Keratinocyte (primary cell): ENCODE data around the gene ITPKB. TPM values are rescaled to one million over a fixed set of nuclear protein-coding genes. Genes with fewer than 3 reads are reported as not detected.

Source experiments
- DNase-seq: peaks from one replicate; pipeline ENCODE4 v3.0.0-alpha.2; 2011; ENCODE audit warnings: low read depth, missing footprints, low spot score
- FAIRE-seq: peaks from 2 replicates; lab custom pipeline; 2011; peaks lifted over from hg19 to GRCh38; lab: Jason Lieb, UNC
- H2AFZ ChIP-seq: 2 replicates; pipeline ENCODE4 v1.6.0; 2012; ENCODE audit warnings: low read length, control low read depth, inconsistent platforms; ENCODE audit not compliant: control insufficient read depth
- H3K27ac ChIP-seq: 2 replicates; pipeline ENCODE4 v1.5.1; 2011; ENCODE audit warnings: low read length; ENCODE audit not compliant: control insufficient read depth, insufficient read depth
- H3K27me3 ChIP-seq: 3 replicates; pipeline ENCODE4 v1.6.0; 2011; ENCODE audit warnings: low read length; ENCODE audit not compliant: control insufficient read depth, insufficient read depth; ENCODE audit errors: extremely low read depth
- H3K36me3 ChIP-seq, 2 experiments: 2 replicates in 1 of 2; 3 replicates in 1 of 2; pipeline ENCODE4 v1.5.1; 2011; ENCODE audit warnings: low read length in 2 of 2, mild to moderate bottlenecking in 1 of 2; ENCODE audit not compliant: control insufficient read depth in 2 of 2, insufficient read depth in 2 of 2; ENCODE audit errors: extremely low read depth in 1 of 2
- H3K4me1 ChIP-seq: 3 replicates; pipeline ENCODE4 v1.5.1; 2011; ENCODE audit warnings: low read length; ENCODE audit not compliant: control insufficient read depth, insufficient read depth; ENCODE audit errors: extremely low read depth
- H3K4me2 ChIP-seq: 3 replicates; pipeline ENCODE4 v1.6.0; 2011; ENCODE audit warnings: low read depth, low read length; ENCODE audit not compliant: control insufficient read depth, insufficient read depth; ENCODE audit errors: extremely low read depth
- H3K4me3 ChIP-seq, 3 experiments: fragments of 200-600 bp in 1 of 3; sonication (generic) in 1 of 3; 2 replicates in 2 of 3; 3 replicates in 1 of 3; pipeline ENCODE4 v1.5.1; 2011 to 2016; ENCODE audit warnings: low read length in 3 of 3, mild to moderate bottlenecking in 3 of 3, control low read depth in 2 of 3, inconsistent platforms in 1 of 3, low read depth in 1 of 3, mixed read lengths in 1 of 3, mixed run types in 1 of 3, moderate library complexity in 1 of 3; ENCODE audit not compliant: control insufficient read depth in 2 of 3, insufficient read depth in 2 of 3; ENCODE audit errors: extremely low read depth in 1 of 3
- H3K79me2 ChIP-seq: 2 replicates; pipeline ENCODE4 v1.6.0; 2012; ENCODE audit warnings: low read length; ENCODE audit not compliant: control insufficient read depth, insufficient read depth
- H3K9ac ChIP-seq: 3 replicates; pipeline ENCODE4 v1.6.0; 2011; ENCODE audit warnings: low read length; ENCODE audit not compliant: control insufficient read depth, insufficient read depth; ENCODE audit errors: extremely low read depth
- H3K9me1 ChIP-seq: 3 replicates; pipeline ENCODE4 v1.6.0; 2011; ENCODE audit warnings: low read length; ENCODE audit not compliant: control insufficient read depth, insufficient read depth; ENCODE audit errors: extremely low read depth
- H3K9me3 ChIP-seq: 2 replicates; pipeline ENCODE4 v1.5.1; 2012; ENCODE audit warnings: low read depth, low read length; ENCODE audit not compliant: control insufficient read depth
- H4K20me1 ChIP-seq: 3 replicates; pipeline ENCODE4 v1.6.0; 2011; ENCODE audit warnings: low read length; ENCODE audit not compliant: control insufficient read depth, insufficient read depth; ENCODE audit errors: extremely low read depth
- CTCF ChIP-seq, 3 experiments: IDR thresholded peaks in 1 of 3; conservative IDR thresholded peaks in 1 of 3; optimal IDR thresholded peaks in 1 of 3; 2 replicates in 2 of 3; 3 replicates in 1 of 3; pipeline versions ENCODE3 to v1.5.1; 2011; ENCODE audit warnings: low read length in 3 of 3, mild to moderate bottlenecking in 3 of 3, moderate library complexity in 2 of 3, control low read depth in 1 of 3, inconsistent platforms in 1 of 3; ENCODE audit not compliant: insufficient read depth in 2 of 3; ENCODE audit errors: extremely low read depth in 1 of 3
- EZH2 ChIP-seq: IDR thresholded peaks from one replicate; pipeline ENCODE4 v1.6.1; 2012; ENCODE audit warnings: inconsistent platforms, mild to moderate bottlenecking, low read length, moderate library complexity
- dilution Hi-C: fragments of 300-500 bp; cut with MboI; formaldehyde crosslinking; loops from one replicate; pipeline ENCODE4 v1.7.0; 2020; ENCODE audit warnings: low sequenced_read_pairs; ENCODE audit not compliant: extremely low pct_ligation_motif_present
- polyA plus RNA-seq, 5 experiments: library from polyadenylated mRNA; depleted of rRNA in 3 of 5; stranded (reverse) in 3 of 5; stranded (forward) in 1 of 5; unstranded in 1 of 5; fragments of >200 nt; gene quantifications; 1 replicate in 1 of 5; 2 replicates in 3 of 5; 3 replicates in 1 of 5; pipeline versions ENCODE4 v1.2.1 to v1.2.3, GENCODE V29; 2011 to 2012; ENCODE audit warnings: missing spikeins in 2 of 5, low read depth in 1 of 5, low replicate concordance in 1 of 5

Gene ITPKB
- polyA plus RNA-seq, 1 donor (not counting 4 experiments of a cell fraction or from before 2014, with no cell fraction given): 3.2 TPM

DNA sequence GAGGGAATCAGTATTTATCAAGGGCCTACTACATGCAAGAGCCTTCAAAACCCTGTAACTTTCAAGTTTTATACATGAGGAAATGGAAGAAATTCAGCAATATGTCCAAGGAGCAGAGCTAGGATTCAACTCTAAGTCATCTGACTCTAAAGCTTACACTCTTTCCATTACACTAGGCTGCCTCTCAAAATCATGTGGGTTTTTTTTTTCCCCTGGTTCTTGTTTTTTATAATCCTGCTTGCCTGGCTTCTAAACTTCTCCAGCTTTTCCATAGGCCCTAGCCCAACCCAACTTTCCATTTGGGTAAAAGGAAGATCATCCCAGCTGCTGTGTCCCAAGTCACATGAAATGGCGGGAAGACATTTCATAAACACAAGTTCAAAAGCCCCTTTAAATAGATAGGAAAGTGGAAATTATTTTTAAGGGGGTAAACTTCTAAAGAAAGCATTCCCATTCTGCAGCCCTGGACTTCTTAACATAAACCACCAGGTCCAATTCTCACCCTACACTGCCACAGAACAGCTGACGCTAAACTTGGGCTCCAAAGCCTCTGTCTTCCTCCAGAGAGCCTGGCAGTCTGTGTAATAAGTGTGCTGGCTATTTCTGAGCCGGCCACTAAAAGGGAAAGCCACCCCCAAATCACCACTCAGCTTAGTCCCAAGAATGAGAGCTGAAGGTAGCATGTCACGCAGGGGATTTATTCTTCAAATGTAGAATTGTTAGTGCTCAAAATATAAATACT lies 46.9 kb downstream of the ITPKB start:
- no peaks in the 10 kb centered on the region for H3K79me2 ChIP-seq
- no peaks in the 10 kb centered on the region for H3K9me1 ChIP-seq
- H3K9ac ChIP-seq: no peak overlapping the region
- FAIRE-seq (no peak), DNase-seq (no peak)
- no peaks in the 10 kb centered on the region for H3K9me3 ChIP-seq
- no peak overlapping the region for H2AFZ ChIP-seq
- H3K36me3 ChIP-seq: no peaks in the 10 kb centered on the region
- no peaks in the 10 kb centered on the region for H4K20me1 ChIP-seq
- TF ChIP-seq CTCF (optimal IDR thresholded peaks at IDR 0.05 in 1 of 3, IDR thresholded peaks at IDR 0.05 in 1 of 3, conservative IDR thresholded peaks at IDR 0.05 in 1 of 3; ENCODE audit: extremely low read depth in 1 of 3, insufficient read depth in 2 of 3, low read length in 3 of 3) (no peak), EZH2 (no peak)
- no peak overlapping the region for H3K4me2 ChIP-seq
- H3K27me3 ChIP-seq: no peaks in the 10 kb centered on the region
- H3K4me1 ChIP-seq: peaks cover 19% of the 10 kb centered on the region
- no peak overlapping the region for H3K4me3 ChIP-seq
- dilution Hi-C loops: no loop called here
- no peak overlapping the region for H3K27ac ChIP-seq

GRCh38 chr1:226691247-226691646 lies 47.8 kb downstream of the ITPKB start:
- no peak overlapping the region for H3K27ac ChIP-seq
- H3K4me1 ChIP-seq: peaks cover 10% of the 10 kb centered on the region
- no peak for TF ChIP-seq CTCF (optimal IDR thresholded peaks at IDR 0.05 in 1 of 3, IDR thresholded peaks at IDR 0.05 in 1 of 3, conservative IDR thresholded peaks at IDR 0.05 in 1 of 3; ENCODE audit: extremely low read depth in 1 of 3, insufficient read depth in 2 of 3, low read length in 3 of 3)
- no peak for TF ChIP-seq EZH2
- DNase-seq: no peak
- no peaks in the 10 kb centered on the region for H3K27me3 ChIP-seq
- H3K4me3 ChIP-seq: no peak overlapping the region
- H3K36me3 ChIP-seq: no peaks in the 10 kb centered on the region
- H3K9ac ChIP-seq: no peak overlapping the region
- H3K79me2 ChIP-seq: no peaks in the 10 kb centered on the region
- H3K9me1 ChIP-seq: no peaks in the 10 kb centered on the region
- no peak overlapping the region for H2AFZ ChIP-seq
- no peaks in the 10 kb centered on the region for H4K20me1 ChIP-seq
- FAIRE-seq: no peak
- H3K9me3 ChIP-seq: no peaks in the 10 kb centered on the region
- dilution Hi-C loops: no loop called here
- no peak overlapping the region for H3K4me2 ChIP-seq
